ENCODE results near the gene WNT5B.
A peak's percentile ranks its signal among the peaks of the same experiment; 100 is the strongest.

Gene WNT5B

GRCh38 chr12:1583421-1584078 is 45.5 kb upstream of the WNT5B start:
- no peak overlapping the region for H3K4me3 ChIP-seq (ENCODE audit: low read depth, low read length)
- peak; percentile 90 for DNase-seq (ENCODE audit: low read depth)
- no peak; the same call in 1 of the 2 replicates for TF ChIP-seq MAX (IDR thresholded peaks at IDR 0.05; ENCODE audit: low read depth, low read length)
- TF ChIP-seq MYC (IDR thresholded peaks at IDR 0.05; ENCODE audit: low read depth, low read length): peak; percentile 19; the same call in 1 of the 2 replicates
- no peak for TF ChIP-seq POLR2A (IDR thresholded peaks at IDR 0.05; ENCODE audit: extremely low read depth, insufficient read length)
- peak; percentile 80 for TF ChIP-seq CTCF (IDR thresholded peaks at IDR 0.05; ENCODE audit: low read depth, low read length)

DNA sequence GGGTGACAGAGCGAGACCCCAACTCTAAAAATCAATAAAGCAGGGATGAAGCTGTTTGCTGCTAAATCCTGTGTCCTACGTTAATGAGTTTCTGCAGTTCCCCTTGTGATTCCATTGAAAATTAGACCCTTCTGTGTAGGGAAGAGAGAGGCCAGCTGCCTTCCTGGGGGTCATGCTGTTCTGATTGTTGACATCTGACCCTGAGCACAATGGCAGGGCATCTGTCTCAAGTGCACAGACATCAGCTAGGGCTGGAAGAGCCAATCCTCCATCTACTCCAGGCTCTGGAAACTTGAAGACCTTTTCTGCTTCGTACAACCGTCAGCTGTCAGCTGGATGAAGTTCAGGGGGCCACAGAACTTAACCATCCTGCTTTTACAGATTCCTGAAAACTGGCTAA is 44.7 kb upstream of the WNT5B start:
- no peak overlapping the region for H3K4me3 ChIP-seq (ENCODE audit: low read depth, low read length)
- TF ChIP-seq POLR2A (IDR thresholded peaks at IDR 0.05; ENCODE audit: extremely low read depth, insufficient read length) (no peak), MAX (IDR thresholded peaks at IDR 0.05; ENCODE audit: low read depth, low read length) (no peak), MYC (IDR thresholded peaks at IDR 0.05; ENCODE audit: low read depth, low read length) (no peak), CTCF (IDR thresholded peaks at IDR 0.05; ENCODE audit: low read depth, low read length) (no peak)
- no peak for DNase-seq (ENCODE audit: low read depth)

DNA sequence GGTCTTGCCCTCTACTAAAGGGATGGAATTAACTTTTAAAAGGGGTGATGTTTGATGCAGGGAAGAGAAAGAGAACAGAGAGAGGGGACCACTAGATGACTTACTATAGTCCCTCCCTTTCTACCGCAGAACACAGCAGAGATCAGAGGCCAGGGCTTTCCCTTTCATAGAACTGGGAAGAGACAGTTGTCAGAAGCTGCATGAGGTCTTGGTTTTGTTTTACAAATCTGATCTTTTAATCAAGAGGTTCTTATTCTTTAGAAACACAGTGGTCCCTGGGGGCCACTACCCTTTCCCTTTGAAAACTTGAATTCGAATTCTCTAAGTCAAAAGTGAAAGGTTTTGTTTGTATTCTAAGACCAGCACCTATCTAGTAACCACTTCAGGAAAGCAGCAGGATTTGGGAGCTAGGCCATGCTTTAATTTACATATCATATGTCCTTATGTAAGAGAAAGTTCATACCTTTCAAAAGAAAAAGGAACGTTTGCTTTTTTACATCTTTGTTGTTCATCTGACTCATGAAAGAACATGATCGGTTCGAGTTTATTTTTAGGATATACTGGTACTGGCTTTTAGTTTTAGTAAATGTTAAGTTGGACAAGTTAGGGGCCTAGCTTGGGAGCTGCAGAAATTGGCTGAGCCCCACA is 41.0 kb upstream of the WNT5B start:
- H3K4me3 ChIP-seq (ENCODE audit: low read depth, low read length): no peak overlapping the region
- no peak for DNase-seq (ENCODE audit: low read depth)
- TF ChIP-seq POLR2A (IDR thresholded peaks at IDR 0.05; ENCODE audit: extremely low read depth, insufficient read length) (no peak), MAX (IDR thresholded peaks at IDR 0.05; ENCODE audit: low read depth, low read length) (no peak), CTCF (IDR thresholded peaks at IDR 0.05; ENCODE audit: low read depth, low read length) (no peak), MYC (IDR thresholded peaks at IDR 0.05; ENCODE audit: low read depth, low read length) (no peak)

DNA sequence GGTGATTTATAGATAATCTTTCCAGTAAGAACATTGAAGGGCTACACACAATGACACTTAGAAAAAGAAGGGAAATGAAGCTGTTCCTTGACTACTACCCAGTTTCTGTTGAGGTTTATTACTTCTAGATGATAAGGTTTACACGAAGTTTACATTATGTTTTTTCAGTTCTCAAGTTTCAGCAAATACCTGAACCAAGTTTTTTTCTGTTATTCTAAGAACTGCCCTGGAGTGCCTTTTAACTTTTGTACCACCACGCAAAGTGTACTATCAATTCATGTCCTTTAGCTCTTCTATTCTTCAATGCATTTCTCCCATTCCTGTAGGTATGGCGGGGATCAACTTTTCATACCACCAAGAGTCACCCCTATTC is 40.5 kb upstream of the WNT5B start:
- no peak for DNase-seq (ENCODE audit: low read depth)
- H3K4me3 ChIP-seq (ENCODE audit: low read depth, low read length): no peak overlapping the region
- no peak for TF ChIP-seq MYC (IDR thresholded peaks at IDR 0.05; ENCODE audit: low read depth, low read length)
- no peak for TF ChIP-seq POLR2A (IDR thresholded peaks at IDR 0.05; ENCODE audit: extremely low read depth, insufficient read length)

DNA sequence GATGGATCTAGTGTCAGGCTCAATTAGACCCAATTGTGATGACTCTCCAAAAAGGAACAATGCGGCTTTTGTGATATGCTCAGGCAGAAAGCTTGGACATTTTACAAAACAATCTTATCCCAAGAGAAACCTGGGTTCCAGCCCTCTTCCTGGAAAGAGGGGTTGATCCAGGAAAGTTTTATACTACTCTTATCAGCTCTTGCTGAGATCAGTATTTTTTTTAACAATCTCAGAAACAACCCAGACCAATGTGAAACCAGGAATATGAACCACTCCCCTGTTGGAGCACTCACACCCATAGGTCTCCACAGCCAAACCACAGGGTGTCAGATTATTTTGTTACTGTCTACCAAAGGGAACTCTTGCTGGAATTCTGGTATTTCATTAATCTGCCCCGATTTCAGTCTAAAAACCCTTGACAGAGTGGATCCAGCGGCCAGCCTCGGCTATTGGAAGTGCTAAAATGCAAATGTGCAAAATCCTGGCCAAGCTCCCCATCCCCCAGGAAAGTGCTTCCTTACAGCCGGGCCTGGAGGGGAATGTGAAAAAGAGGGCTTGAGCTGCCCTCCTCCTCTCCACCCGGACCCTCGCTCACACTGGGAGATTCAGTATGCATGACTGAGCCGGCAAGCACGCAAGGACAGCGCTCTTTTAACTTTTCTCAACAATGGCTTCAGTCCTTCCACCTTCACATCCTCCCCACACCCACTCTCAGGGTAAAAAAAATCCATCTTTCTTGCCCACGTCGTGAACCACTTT is 38.6 kb upstream of the WNT5B start:
- peak overlapping the region; percentile 76 for H3K4me3 ChIP-seq (ENCODE audit: low read depth, low read length)
- TF ChIP-seq MYC (IDR thresholded peaks at IDR 0.05; ENCODE audit: low read depth, low read length): no peak
- TF ChIP-seq POLR2A (IDR thresholded peaks at IDR 0.05; ENCODE audit: extremely low read depth, insufficient read length): no peak
- no peak for TF ChIP-seq MAX (IDR thresholded peaks at IDR 0.05; ENCODE audit: low read depth, low read length)
- TF ChIP-seq CTCF (IDR thresholded peaks at IDR 0.05; ENCODE audit: low read depth, low read length): no peak
- no peak for DNase-seq (ENCODE audit: low read depth)

DNA sequence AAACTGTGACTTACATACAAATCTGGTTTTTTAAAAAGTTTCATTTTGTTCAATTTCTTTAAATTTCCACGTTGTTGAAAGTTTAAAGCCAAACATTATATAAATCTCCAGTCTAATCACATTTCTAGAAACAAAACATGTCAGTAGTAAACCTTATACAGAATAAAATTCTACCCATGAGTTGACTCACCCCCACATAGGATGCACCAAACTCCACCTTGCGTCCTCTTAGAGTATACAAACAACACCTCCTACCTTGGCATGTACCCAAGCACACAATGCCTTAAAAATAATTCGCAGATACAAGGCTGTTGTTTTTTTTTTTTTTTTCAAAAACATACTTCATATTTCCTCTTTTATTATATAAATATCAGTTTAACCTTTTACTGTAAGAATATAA is 38.0 kb upstream of the WNT5B start:
- no peak for TF ChIP-seq MYC (IDR thresholded peaks at IDR 0.05; ENCODE audit: low read depth, low read length)
- TF ChIP-seq CTCF (IDR thresholded peaks at IDR 0.05; ENCODE audit: low read depth, low read length): no peak
- TF ChIP-seq MAX (IDR thresholded peaks at IDR 0.05; ENCODE audit: low read depth, low read length): no peak
- no peak for TF ChIP-seq POLR2A (IDR thresholded peaks at IDR 0.05; ENCODE audit: extremely low read depth, insufficient read length)
- DNase-seq (ENCODE audit: low read depth): no peak
- H3K4me3 ChIP-seq (ENCODE audit: low read depth, low read length): peak overlapping the region; percentile 76

Measured in NB4 (cell line).